Left lobe of liver (tissue), 2 donors: Measurements from ENCODE around the gene PRAMEF18. TPM values are rescaled to one million over a fixed set of nuclear protein-coding genes. Genes with fewer than 3 reads are reported as not detected.
"Not testable (repeated sequence)": the region's sequence is repeated elsewhere in the genome, so short reads cannot be mapped to it uniquely, and the experiment has no call there.

Experiments
- ATAC-seq: fragments of 200-7000 bp; cut with Tn5 transposase; one replicate; pipeline ENCODE4 v1.9.1; 2020; ENCODE audit warnings: mild to moderate bottlenecking, moderate library complexity
- DNase-seq: peaks from one replicate; pipeline ENCODE4 v3.0.0-alpha.2; 2020; ENCODE audit warnings: low spot score
- total RNA-seq: library from RNA; stranded (reverse); gene quantifications from one replicate; pipeline ENCODE4 v1.2.1, GENCODE V29; 2021
- donor health status: DM: no; HTN: no; CAD: no; lungs with moderate emphysema.
- donor health status: DM: no; HTN: yes; CAD: no.

PRAMEF18 gene
- not detected for total RNA-seq

GRCh38 chr1:13225675-13226204 is at the start of gene PRAMEF18:
Gene PRAMEF18, minus strand, starts transcription at chr1:13226154. Its CDS starts 48 bp downstream, at chr1:13226106.
- not testable (repeated sequence) for ATAC-seq
- DNase-seq: peak; percentile 27

- DNase-seq: not testable (repeated sequence)
- peak; percentile 38 for ATAC-seq
Measured at GRCh38 chr1:13265124-13265523, 39.2 kb upstream of the PRAMEF18 start.

GRCh38 chr1:13253898-13254297 is 27.9 kb upstream of the PRAMEF18 start, which contains the start of gene PRAMEF5:
Gene PRAMEF5, plus strand, starts transcription at chr1:13254198. Its CDS starts 5,071 bp downstream, at chr1:13259269.
- ATAC-seq, DNase-seq: not testable (repeated sequence)

- ATAC-seq, DNase-seq: not testable (repeated sequence)
Measured at GRCh38 chr1:13247122-13247521, 21.2 kb upstream of the PRAMEF18 start.

- ATAC-seq: not testable (repeated sequence)
- DNase-seq: peak; percentile 35
Measured at GRCh38 chr1:13246554-13246871, 20.6 kb upstream of the PRAMEF18 start.

- not testable (repeated sequence) for ATAC-seq
- DNase-seq: peak; percentile 42
Measured at GRCh38 chr1:13245841-13246553, 20.0 kb upstream of the PRAMEF18 start.

- peak; percentile 23 for DNase-seq
- not testable (repeated sequence) for ATAC-seq
Measured at GRCh38 chr1:13243536-13244263, 17.7 kb upstream of the PRAMEF18 start.

GRCh38 chr1:13239633-13240032 is 13.7 kb upstream of the PRAMEF18 start:
- not testable (repeated sequence) for ATAC-seq, DNase-seq

GRCh38 chr1:13237572-13237971 is 11.6 kb upstream of the PRAMEF18 start:
- peak; percentile 21 for DNase-seq
- ATAC-seq: not testable (repeated sequence)

GRCh38 chr1:13234057-13234456 is 8.1 kb upstream of the PRAMEF18 start:
- ATAC-seq (peak; percentile 87), DNase-seq (peak; percentile 77)

- not testable (repeated sequence) for ATAC-seq
- DNase-seq: peak; percentile 35
Measured at GRCh38 chr1:13232056-13232455, 6.1 kb upstream of the PRAMEF18 start.

- peak; percentile 37 for DNase-seq
- ATAC-seq: not testable (repeated sequence)
Measured at GRCh38 chr1:13231061-13231750, 5.3 kb upstream of the PRAMEF18 start.

- peak; percentile 24 for DNase-seq
- ATAC-seq: not testable (repeated sequence)
Measured at GRCh38 chr1:13230601-13231000, 4.6 kb upstream of the PRAMEF18 start.

GRCh38 chr1:13230096-13230495 is 4.1 kb upstream of the PRAMEF18 start:
- peak; percentile 40 for DNase-seq
- not testable (repeated sequence) for ATAC-seq

- ATAC-seq: peak; percentile 82
Measured at GRCh38 chr1:13228343-13228781, 2.4 kb upstream of the PRAMEF18 start.

GRCh38 chr1:13227271-13228055 is 1.5 kb upstream of the PRAMEF18 start:
- peak; percentile 27 for DNase-seq

More at GRCh38 chr1:13228343-13228781, 2.4 kb upstream of the PRAMEF18 start:
- peak; percentile 48 for DNase-seq

GRCh38 chr1:13224480-13225060 is 1.4 kb downstream of the PRAMEF18 start:
- ATAC-seq: no peak
- peak; percentile 31 for DNase-seq

More at GRCh38 chr1:13227271-13228055, 1.5 kb upstream of the PRAMEF18 start:
- ATAC-seq: not testable (repeated sequence)

GRCh38 chr1:13222788-13223187 is 3.2 kb downstream of the PRAMEF18 start:
- ATAC-seq: peak; percentile 59
- DNase-seq: not testable (repeated sequence)

- not testable (repeated sequence) for DNase-seq, ATAC-seq
Measured at GRCh38 chr1:13219203-13219602, 6.8 kb downstream of the PRAMEF18 start.
